Pancreas (tissue), 10 donors: ENCODE measurements around the gene PMCH. TPM values are rescaled to one million over a fixed set of nuclear protein-coding genes. Genes with fewer than 3 reads are reported as not detected.

ENCODE experiments used
- ATAC-seq, 4 donors: fragments of 200-7000 bp; cut with Tn5 transposase; one replicate each; pipeline versions ENCODE4 v1.8.0 to v1.9.1; 2020; ENCODE audit warnings: mild to moderate bottlenecking in 4 of 4, moderate library complexity in 4 of 4
- DNase-seq, 6 donors: peaks; one replicate each; pipeline ENCODE4 v3.0.0-alpha.2; 2020
- FAIRE-seq: peaks from 2 replicates; lab custom pipeline; 2012; peaks lifted over from hg19 to GRCh38; lab: Jason Lieb, UNC
- H3K27ac ChIP-seq, 4 donors: fragments of 200-600 bp; sonication (generic); 1 replicate in 3 of 4; 2 replicates in 1 of 4; pipeline versions ENCODE4 v1.5.0 to v1.8.0; 2020
- H3K27me3 ChIP-seq, 4 donors: fragments of 200-600 bp; one replicate each; pipeline ENCODE4 v1.8.0; 2021
- H3K36me3 ChIP-seq, 3 donors: fragments of 200-600 bp; sonication (generic) in 1 of 3; one replicate each; pipeline versions ENCODE4 v1.5.0 to v1.8.0; 2020 to 2021
- H3K4me1 ChIP-seq, 3 donors: fragments of 200-600 bp; one replicate each; pipeline ENCODE4 v1.8.0; 2021
- H3K4me3 ChIP-seq, 4 donors: fragments of 200-600 bp; sonication (generic) in 2 of 4; one replicate each; pipeline versions ENCODE4 v1.5.0 to v1.8.0; 2020 to 2021
- H3K9me3 ChIP-seq, 4 donors: fragments of 200-600 bp; one replicate each; pipeline ENCODE4 v1.8.0; 2021
- CTCF ChIP-seq, 4 donors: fragments of 200-600 bp; sonication (generic) in 3 of 4; IDR thresholded peaks; one replicate each; pipeline versions ENCODE4 v1.5.0 to v1.8.0; 2021; ENCODE audit warnings: antibody characterized with exemption in 4 of 4
- WGBS, 2 donors: extraction: QIAGEN DNeasy Blood & Tissue Kit; methylation state at CpG; one replicate each; pipeline ENCODE4 v1.1.7; 2013; 5-methylcytosine and 5-hydroxymethylcytosine counted together
- intact Hi-C, 3 donors: fragments of 100-400 bp; cut with DNase I; formaldehyde crosslinking; loops; one replicate each; pipeline versions ENCODE4 v1.11.1 to v1.14.2; 2022
- polyA plus RNA-seq, 2 donors: library from polyadenylated mRNA; stranded (reverse); fragments of 200-250 nt; gene quantifications; one replicate each; pipeline ENCODE4 v1.2.3, GENCODE V29; 2013
- total RNA-seq, 6 donors: library from RNA; stranded (reverse); fragmentation: NEBNext Ultra II Directional in 4 of 6; extraction: Animal tissue kit (Norgen Biotek cat#: 25700) in 4 of 6; gene quantifications; one replicate each; pipeline versions ENCODE4 v1.2.1 to v1.2.4, GENCODE V29; 2021 to 2023
- donor health status: healthy with polysubstance abuse.
- donor health status: DM: no; HTN: no; CAD: no; lungs with moderate emphysema.
- donor health status: DM: no; HTN: no; CAD: no.
- donor health status: control.
- donor health status: control.
- donor health status: Bipolar disorder and iron deficiency.
- donor health status: DM: yes; HTN: yes; CAD: no.
- donor health status: DM: no; HTN: no; CAD: no.
- donor health status: DM: no; HTN: no; CAD: no.
- donor health status: DM: yes; HTN: yes; CAD: no.

Gene PMCH
- total and polyA plus RNA-seq, 8 donors: not detected

GRCh38 chr12:102172436-102172835, 25.2 kb downstream of the PMCH start:
- TF ChIP-seq CTCF (IDR thresholded peaks at IDR 0.05): no peak
- Histone ChIP-seq H3K36me3 (no peaks in the 10 kb centered on the region), H3K9me3 (no peaks in the 10 kb centered on the region), H3K4me1 (no peaks in the 10 kb centered on the region), H3K27ac (no peak overlapping the region), H3K4me3 (no peak overlapping the region), H3K27me3 (no peaks in the 10 kb centered on the region)
- no peak for DNase-seq
- peak in 2 of 4 donors; percentile 18 to 41 for ATAC-seq
- no peak for FAIRE-seq
- intact Hi-C loops: no loop called here

GRCh38 chr12:102171951-102172350, 25.7 kb downstream of the PMCH start:
- ATAC-seq (no peak), FAIRE-seq (no peak), DNase-seq (no peak)
- Histone ChIP-seq H3K9me3 (no peaks in the 10 kb centered on the region), H3K4me3 (no peak overlapping the region), H3K4me1 (no peaks in the 10 kb centered on the region), H3K36me3 (no peaks in the 10 kb centered on the region), H3K27ac (no peak overlapping the region), H3K27me3 (no peaks in the 10 kb centered on the region)
- intact Hi-C loops: no loop called here
- no peak for TF ChIP-seq CTCF (IDR thresholded peaks at IDR 0.05)

- H3K4me3 ChIP-seq: no peak overlapping the region
- DNase-seq: peak in 1 of 6 donors; percentile 15
- no peaks in the 10 kb centered on the region for H3K27me3 ChIP-seq
- peak; percentile 36 to 55 (median 42) for TF ChIP-seq CTCF (IDR thresholded peaks at IDR 0.05)
- H3K9me3 ChIP-seq: no peaks in the 10 kb centered on the region
- no peak for FAIRE-seq
- H3K4me1 ChIP-seq: no peaks in the 10 kb centered on the region
- ATAC-seq: peak; percentile 47 to 77 (median 64)
- WGBS, 2 donors: 88 to 93% methylated on average over 2 of the region's 2 CpGs
- intact Hi-C loops: loop anchor here in 1 of 3 donors (10.0 kb wide), 1 partner anchor 315 kb away; the partner anchor contains the start of gene IGF1
- no peak overlapping the region for H3K27ac ChIP-seq
- H3K36me3 ChIP-seq: no peaks in the 10 kb centered on the region
Observed at GRCh38 chr12:102169922-102170621, 27.6 kb downstream of the PMCH start.

GRCh38 chr12:102167821-102168604, 29.6 kb downstream of the PMCH start:
- no peaks in the 10 kb centered on the region for H3K27me3 ChIP-seq
- TF ChIP-seq CTCF (IDR thresholded peaks at IDR 0.05): no peak
- no peaks in the 10 kb centered on the region for H3K36me3 ChIP-seq
- H3K4me1 ChIP-seq: no peaks in the 10 kb centered on the region
- FAIRE-seq (no peak), DNase-seq (no peak), ATAC-seq (no peak)
- no peaks in the 10 kb centered on the region for H3K9me3 ChIP-seq
- no peak overlapping the region for H3K27ac ChIP-seq
- H3K4me3 ChIP-seq: no peak overlapping the region
- intact Hi-C loops: loop anchor here in 1 of 3 donors (10.0 kb wide), 1 partner anchor 317 kb away; the partner anchor contains the start of gene IGF1
